PC-9 (cell line): ENCODE results near the gene DFFB. TPM values are rescaled to one million over a fixed set of nuclear protein-coding genes. Genes with fewer than 3 reads are reported as not detected.
"Not testable (repeated sequence)": the region's sequence is repeated elsewhere in the genome, so short reads cannot be mapped to it uniquely, and the experiment has no call there.

ENCODE experiments used
- BruUV-seq: library from RNA; stranded (reverse); fragments of 400-500 nt; replicated peaks from 2 replicates; lab custom pipeline; 2021; lab: Mats Ljungman, UMichigan
- CTCF ChIA-PET: fragments of 300-600 bp; sonication (Branson Sonifier 250); formaldehyde crosslinking; loops from one replicate; lab custom pipeline; 2022; ENCODE audit warnings: antibody characterized with exemption; lab: Charles Lee
- POLR2A ChIA-PET: fragments of 300-600 bp; sonication (Branson Sonifier 250); formaldehyde crosslinking; loops from one replicate; lab custom pipeline; 2022; ENCODE audit warnings: antibody characterized with exemption; ENCODE audit not compliant: unreplicated experiment; lab: Charles Lee
- DNase-seq, 2 experiments: peaks; one replicate each; pipeline versions ENCODE4 v3.0.0 to v3.0.0-alpha.2; 2015 to 2022; ENCODE audit warnings: mixed read lengths in 1 of 2
- H2AFZ ChIP-seq: fragments of 200-600 bp; sonication (generic); 2 replicates; pipeline ENCODE4 v1.8.1; 2017; ENCODE audit warnings: antibody characterized with exemption
- H3F3A ChIP-seq: fragments of 200-600 bp; sonication (generic); 2 replicates; pipeline ENCODE4 v1.8.1; 2017; ENCODE audit warnings: antibody characterized with exemption, mild to moderate bottlenecking, low read depth; ENCODE audit not compliant: insufficient read depth
- H3K27ac ChIP-seq: fragments of 200-600 bp; sonication (generic); 2 replicates; pipeline ENCODE4 v1.6.1; 2016; ENCODE audit warnings: mixed run types
- H3K27me3 ChIP-seq: fragments of 200-600 bp; sonication (generic); 2 replicates; pipeline ENCODE4 v1.6.1; 2016; ENCODE audit warnings: low read depth, mixed run types; ENCODE audit not compliant: insufficient read depth
- H3K36me3 ChIP-seq: fragments of 200-600 bp; sonication (generic); 2 replicates; pipeline ENCODE4 v1.6.1; 2016; ENCODE audit warnings: low read depth, mixed run types
- H3K4me1 ChIP-seq: fragments of 200-600 bp; sonication (generic); replicated peaks from 2 replicates; pipeline ENCODE4 v1.6.1; 2016; ENCODE audit warnings: mixed run types; ENCODE audit not compliant: insufficient read depth
- H3K4me2 ChIP-seq: fragments of 200-600 bp; sonication (generic); 2 replicates; pipeline ENCODE4 v1.6.1; 2017; ENCODE audit warnings: mixed run types
- H3K4me3 ChIP-seq: fragments of 200-600 bp; sonication (generic); 2 replicates; pipeline ENCODE4 v1.6.1; 2016; ENCODE audit warnings: mixed run types
- H3K79me2 ChIP-seq: fragments of 200-600 bp; sonication (generic); 2 replicates; pipeline ENCODE4 v1.6.1; 2017; ENCODE audit warnings: low read depth, mixed run types
- H3K9me2 ChIP-seq: fragments of 200-600 bp; sonication (generic); 2 replicates; pipeline ENCODE4 v1.8.1; 2017; ENCODE audit warnings: mild to moderate bottlenecking; ENCODE audit not compliant: insufficient read depth
- H3K9me3 ChIP-seq: fragments of 200-600 bp; sonication (generic); 2 replicates; pipeline ENCODE4 v1.8.1; 2016; ENCODE audit warnings: low read depth; ENCODE audit not compliant: insufficient read depth
- H4K20me1 ChIP-seq: fragments of 200-600 bp; sonication (generic); 2 replicates; pipeline ENCODE4 v1.8.1; 2017; ENCODE audit not compliant: insufficient read depth
- CTCF ChIP-seq: fragments of 200-600 bp; sonication (generic); conservative IDR thresholded peaks from 2 replicates; pipeline ENCODE4 v1.6.1; 2017; ENCODE audit warnings: mixed run types, antibody characterized with exemption, mild to moderate bottlenecking, moderate library complexity
- EZH2 ChIP-seq: fragments of 200-600 bp; sonication (generic); IDR thresholded peaks from 2 replicates; pipeline ENCODE4 v1.8.0; 2017; ENCODE audit warnings: antibody characterized with exemption, low read depth
- intact Hi-C: fragments of 100-400 bp; cut with micrococcal nuclease; formaldehyde crosslinking; loops from one replicate; pipeline ENCODE4 v1.10.0; 2022; ENCODE audit not compliant: unreplicated experiment
- total RNA-seq: library from RNA; stranded (reverse); gene quantifications from 2 replicates; pipeline ENCODE4 v1.2.3, GENCODE V29; 2021

Gene DFFB
- total RNA-seq, 1 experiment from 2014 or later = 4.7 TPM

DNA sequence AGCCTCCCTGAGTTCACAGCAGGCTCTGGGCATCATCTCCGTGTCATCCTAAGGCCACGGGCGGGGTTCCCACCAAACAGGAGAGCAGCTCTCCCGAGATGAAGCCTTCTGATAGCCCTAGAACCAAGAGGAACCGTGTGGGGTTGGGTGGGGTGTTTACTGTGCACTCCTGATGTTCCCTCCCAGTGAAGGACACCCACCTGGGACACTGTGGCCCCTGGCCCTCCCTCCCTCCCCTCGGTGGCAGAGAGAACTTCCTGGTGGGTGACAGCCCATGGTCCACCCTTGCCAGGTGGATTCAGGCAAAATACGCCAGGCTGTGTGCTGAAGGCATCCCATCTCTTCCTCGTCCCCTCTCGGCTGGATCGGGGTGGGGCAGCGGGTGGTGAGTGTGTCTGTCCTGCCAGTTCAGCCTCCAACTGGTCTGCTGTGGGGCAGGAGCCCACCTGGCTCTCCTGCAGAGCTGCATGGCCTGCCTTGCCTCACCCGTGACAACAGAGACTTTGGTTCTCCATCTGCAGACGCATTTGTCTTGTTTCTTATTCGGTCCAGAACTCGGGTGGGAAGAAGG lies 58.4 kb downstream of the DFFB start:
- no peaks in the 10 kb centered on the region for H3K9me2 ChIP-seq
- H3K4me1 ChIP-seq = no peaks in the 10 kb centered on the region
- no peaks in the 10 kb centered on the region for H3F3A ChIP-seq
- H2AFZ ChIP-seq = no peak overlapping the region
- no peaks in the 10 kb centered on the region for H4K20me1 ChIP-seq
- no peak overlapping the region for H3K4me3 ChIP-seq
- ChIA-PET CTCF (no interaction called here), POLR2A (no interaction called here)
- no TSS peak for BruUV-seq
- no peaks in the 10 kb centered on the region for H3K9me3 ChIP-seq
- DNase-seq = no peak
- intact Hi-C loops = no loop called here
- no peak overlapping the region for H3K27ac ChIP-seq
- peaks cover 13% of the 10 kb centered on the region for H3K27me3 ChIP-seq
- TF ChIP-seq CTCF = no peak
- TF ChIP-seq EZH2 = no peak
- no peak overlapping the region for H3K4me2 ChIP-seq
- H3K36me3 ChIP-seq = no peaks in the 10 kb centered on the region
- H3K79me2 ChIP-seq = no peaks in the 10 kb centered on the region

- H3K36me3 ChIP-seq = no peaks in the 10 kb centered on the region
- BruUV-seq = no TSS peak
These were observed 60.5 kb downstream of the DFFB start for GRCh38 chr1:3917761-3918160.

GRCh38 chr1:3918359-3918758 lies 61.1 kb downstream of the DFFB start:
- H2AFZ ChIP-seq, H3K79me2 ChIP-seq, H4K20me1 ChIP-seq, intact Hi-C loops, H3K4me1 ChIP-seq, H3K4me2 ChIP-seq, CTCF ChIA-PET, H3K27ac ChIP-seq, H3K9me3 ChIP-seq, H3K36me3 ChIP-seq, H3K4me3 ChIP-seq, BruUV-seq, H3F3A ChIP-seq, POLR2A ChIA-PET, H3K9me2 ChIP-seq, DNase-seq: not testable (repeated sequence)
- H3K27me3 ChIP-seq = peaks cover 34% of the 10 kb centered on the region

More at GRCh38 chr1:3917761-3918160, 60.5 kb downstream of the DFFB start:
- H3K9me2 ChIP-seq = no peaks in the 10 kb centered on the region
- no peak overlapping the region for H3K4me2 ChIP-seq
- no peaks in the 10 kb centered on the region for H3K79me2 ChIP-seq
- H3K27ac ChIP-seq = no peak overlapping the region
- TF ChIP-seq CTCF = no peak
- TF ChIP-seq EZH2 = no peak
- CTCF ChIA-PET = no interaction called here
- no peak for DNase-seq
- H3K4me3 ChIP-seq = no peak overlapping the region
- no peaks in the 10 kb centered on the region for H3K9me3 ChIP-seq
- peaks cover 28% of the 10 kb centered on the region for H3K27me3 ChIP-seq
- POLR2A ChIA-PET = no interaction called here
- no peaks in the 10 kb centered on the region for H3F3A ChIP-seq
- no peaks in the 10 kb centered on the region for H4K20me1 ChIP-seq
- intact Hi-C loops = no loop called here
- no peak overlapping the region for H2AFZ ChIP-seq
- H3K4me1 ChIP-seq = no peaks in the 10 kb centered on the region
